ENCODE data around the gene FUT8. TPM values are rescaled to one million over a fixed set of nuclear protein-coding genes. Genes with fewer than 3 reads are reported as not detected.

Gene FUT8
- total RNA-seq, 1 donor from 2014 or later, result 3.8 TPM

DNA sequence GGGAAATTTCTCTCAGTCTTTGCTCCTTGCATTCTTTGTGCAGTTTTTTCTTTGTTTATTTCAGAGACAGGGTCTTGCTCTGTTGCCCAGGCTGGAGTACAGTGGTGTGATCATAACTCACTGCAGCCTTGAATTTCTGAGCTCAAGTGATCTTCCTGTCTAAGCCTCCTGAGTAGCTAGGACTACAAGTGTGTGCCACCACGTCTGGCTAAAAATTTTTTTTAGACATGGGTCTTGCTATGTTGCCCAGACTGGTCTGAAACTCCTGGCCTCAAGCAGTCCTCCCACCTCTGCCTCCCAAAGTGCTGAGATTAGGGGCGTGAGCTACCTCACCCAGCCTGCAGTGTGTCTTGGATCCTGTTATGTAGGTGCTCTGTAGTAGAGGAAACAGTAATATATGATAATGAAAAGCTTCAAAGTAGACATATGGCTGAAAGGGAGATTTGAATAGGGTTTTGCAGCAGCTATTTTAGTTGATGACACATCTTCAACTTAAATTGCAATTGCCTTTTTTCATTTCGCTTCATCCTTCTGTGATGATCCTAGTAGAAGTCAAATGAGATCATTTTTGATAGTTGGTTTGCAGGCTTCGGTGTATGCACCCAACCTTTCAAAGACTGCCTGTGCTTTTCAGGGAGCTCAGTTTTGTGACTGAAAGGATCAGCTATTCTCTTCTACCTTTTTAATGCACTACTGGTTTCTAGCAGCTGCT lies 75.4 kb downstream of the FUT8 start:
- DNase-seq (ENCODE audit: low spot score) (no peak), ATAC-seq (no peak)

DNA sequence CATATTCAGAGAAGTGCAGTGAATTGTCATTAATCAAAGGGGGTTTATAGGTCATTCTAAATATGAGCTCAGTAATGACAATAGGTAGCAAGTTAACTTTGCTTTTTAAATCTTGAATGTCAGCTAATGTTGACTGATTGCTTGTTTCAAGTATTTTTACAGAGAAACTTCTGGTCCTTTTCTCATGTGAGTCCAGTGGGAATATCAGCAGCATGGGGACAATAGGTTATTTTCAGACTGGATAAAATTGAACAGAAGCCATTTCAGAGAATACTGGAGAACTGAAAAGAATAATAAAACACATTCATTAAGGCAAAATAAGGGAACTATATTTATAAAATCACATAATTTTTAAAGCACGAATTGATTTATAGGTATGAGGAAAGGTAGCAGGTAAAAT lies 78.7 kb downstream of the FUT8 start:
- DNase-seq (ENCODE audit: low spot score) (no peak), ATAC-seq (no peak)

GRCh38 chr14:65492266-65492665 lies 79.7 kb downstream of the FUT8 start:
- no peak for ATAC-seq
- DNase-seq (ENCODE audit: low spot score), result no peak

DNA sequence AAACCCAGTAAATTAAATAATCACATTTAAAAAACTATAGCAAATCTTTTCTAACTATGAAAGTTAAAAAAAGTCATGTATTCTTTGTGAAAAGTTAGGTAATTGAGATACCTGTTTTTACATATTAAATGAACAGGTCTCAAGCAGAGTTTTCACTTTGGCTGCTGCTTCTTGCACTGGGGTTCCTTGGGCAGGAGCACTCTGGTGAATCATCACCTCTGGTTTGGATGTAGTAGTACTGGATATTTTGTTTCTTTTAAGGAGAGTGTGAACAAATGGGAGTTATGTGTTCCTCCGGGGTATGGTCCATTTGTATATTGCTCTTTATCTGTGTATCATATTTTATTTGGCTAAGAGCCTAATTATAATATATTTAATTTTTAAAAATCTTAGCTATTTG lies 82.7 kb downstream of the FUT8 start:
- no peak for DNase-seq (ENCODE audit: low spot score)
- no peak for ATAC-seq

- DNase-seq (ENCODE audit: low spot score), result no peak
- ATAC-seq, result no peak
Observed at GRCh38 chr14:65496178-65496993, 83.9 kb downstream of the FUT8 start.

- ATAC-seq (no peak), DNase-seq (ENCODE audit: low spot score) (no peak)
Observed at GRCh38 chr14:65499138-65499537, 86.6 kb downstream of the FUT8 start.

GRCh38 chr14:65500075-65500474 lies 87.5 kb downstream of the FUT8 start:
- no peak for DNase-seq (ENCODE audit: low spot score)
- no peak for ATAC-seq

DNA sequence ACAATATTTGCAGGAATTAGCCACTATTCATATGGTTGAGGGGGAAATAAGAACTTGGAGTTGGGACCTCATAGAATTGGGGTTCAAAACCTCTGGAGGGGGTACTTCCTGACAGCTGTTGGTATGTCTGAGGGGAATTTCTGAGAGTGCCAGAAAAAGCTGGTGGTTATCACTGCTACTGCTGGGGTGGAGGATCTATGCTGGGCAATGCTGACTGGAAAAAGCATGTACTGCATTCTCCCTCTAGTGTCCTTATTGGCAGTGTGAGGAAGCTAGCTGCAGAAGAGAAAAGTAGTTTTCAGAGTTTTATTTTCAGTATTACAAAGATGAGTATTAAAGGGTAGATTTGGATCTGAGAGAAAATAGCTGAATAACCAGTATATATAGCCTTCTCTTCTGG lies 88.8 kb downstream of the FUT8 start:
- DNase-seq (ENCODE audit: low spot score) (no peak), ATAC-seq (no peak)

- DNase-seq (ENCODE audit: low spot score) (no peak), ATAC-seq (no peak)
Observed at GRCh38 chr14:65502676-65503124, 90.2 kb downstream of the FUT8 start.

GRCh38 chr14:65503771-65504170 lies 91.2 kb downstream of the FUT8 start:
- DNase-seq (ENCODE audit: low spot score) (no peak), ATAC-seq (no peak)

- DNase-seq (ENCODE audit: low spot score), result no peak
- ATAC-seq, result no peak
Observed at GRCh38 chr14:65506801-65507200, 94.3 kb downstream of the FUT8 start.

DNA sequence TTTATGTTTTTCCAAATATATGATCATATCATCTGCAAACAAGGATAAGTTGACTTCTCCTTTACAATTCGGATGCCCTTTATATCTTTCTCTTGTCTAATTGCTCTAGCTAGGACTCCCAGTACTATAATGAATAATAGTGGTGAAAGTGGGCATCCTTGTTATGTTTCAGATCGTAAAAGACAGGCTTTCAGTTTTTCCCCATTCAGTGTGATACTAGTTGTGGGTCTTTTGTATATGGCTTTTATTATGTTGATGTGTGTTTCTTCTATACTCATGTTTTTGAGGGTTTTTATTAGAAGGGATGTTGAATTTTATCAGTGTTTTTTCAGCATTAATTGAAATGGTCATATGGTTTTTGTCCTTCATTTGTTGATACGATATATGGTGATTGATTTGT lies 97.3 kb downstream of the FUT8 start:
- ATAC-seq, result no peak
- DNase-seq (ENCODE audit: low spot score), result no peak

DNA sequence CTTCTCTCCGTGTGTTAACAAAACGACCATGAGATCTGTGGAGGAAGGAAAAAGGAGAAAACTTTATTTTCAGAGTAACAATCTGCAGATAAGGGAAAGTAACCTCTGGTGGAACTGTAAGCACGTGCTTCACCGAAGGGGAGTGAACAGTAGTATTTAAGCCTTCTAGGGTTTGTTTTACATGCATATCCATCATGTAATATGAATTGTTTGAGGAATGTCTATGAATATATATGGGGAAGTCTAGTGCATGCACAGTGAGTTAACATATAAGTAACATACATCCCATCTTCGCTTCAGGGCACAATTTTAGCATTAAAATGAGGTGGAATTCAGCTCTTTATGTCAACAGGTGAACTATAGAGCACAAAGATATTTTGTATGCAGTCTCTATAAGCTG lies 101.1 kb downstream of the FUT8 start:
- no peak for DNase-seq (ENCODE audit: low spot score)
- no peak for ATAC-seq

DNA sequence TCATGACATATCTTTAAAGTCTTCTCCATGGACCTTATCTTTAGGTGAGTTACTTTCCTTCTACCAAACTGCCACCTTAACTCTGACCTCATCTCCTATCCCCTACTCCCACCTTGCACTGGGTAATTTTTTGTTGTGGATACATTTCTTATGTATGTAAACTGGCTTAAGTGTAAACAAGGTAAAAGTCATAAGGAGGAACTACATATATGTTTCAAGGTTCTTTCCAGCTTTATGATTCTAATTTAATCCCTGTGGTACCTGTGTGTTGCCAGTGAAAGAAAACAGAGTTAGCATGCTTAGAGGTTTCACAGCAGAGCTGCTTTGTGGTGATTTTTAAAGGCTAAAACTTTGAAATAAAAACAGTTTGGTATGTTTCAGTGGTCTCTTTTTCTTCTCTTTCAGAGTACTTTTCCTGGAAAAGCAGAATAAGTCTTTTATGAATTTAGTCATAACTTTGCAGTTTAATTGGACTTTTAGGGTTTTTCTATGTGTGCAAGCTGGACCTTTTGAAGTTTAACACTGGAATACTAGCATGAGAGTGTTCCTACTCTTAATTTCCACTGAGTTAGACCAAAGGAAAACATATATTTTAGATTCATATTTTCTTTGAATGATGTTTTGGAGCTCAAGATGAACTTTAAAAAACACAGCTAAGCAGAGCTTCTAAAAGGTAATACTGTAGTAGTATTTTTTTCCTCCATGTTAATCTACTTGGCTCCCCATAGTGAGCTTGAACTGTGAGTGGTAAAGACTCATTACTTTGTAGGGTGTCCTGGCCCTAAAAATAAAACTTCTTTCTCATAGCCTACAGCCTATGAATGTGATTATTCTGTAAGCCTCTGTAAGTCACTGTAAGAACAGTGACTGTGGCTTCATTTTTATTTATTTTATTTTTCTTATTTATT lies 105.4 kb downstream of the FUT8 start:
- ATAC-seq, result no peak
- no peak for DNase-seq (ENCODE audit: low spot score)

- ATAC-seq, result no peak
- no peak for DNase-seq (ENCODE audit: low spot score)
Observed at GRCh38 chr14:65528069-65528468, 115.5 kb downstream of the FUT8 start.

- no peak for ATAC-seq
- no peak for DNase-seq (ENCODE audit: low spot score)
Observed at GRCh38 chr14:65531148-65531547, 118.6 kb downstream of the FUT8 start.

- no peak for ATAC-seq
- DNase-seq (ENCODE audit: low spot score), result no peak
Observed at GRCh38 chr14:65533736-65534404, 121.3 kb downstream of the FUT8 start.

- no peak for ATAC-seq
- DNase-seq (ENCODE audit: low spot score), result no peak
Observed at GRCh38 chr14:65536781-65537423, 124.4 kb downstream of the FUT8 start.

- ATAC-seq (no peak), DNase-seq (ENCODE audit: low spot score) (no peak)
Observed at GRCh38 chr14:65548878-65549277, 136.3 kb downstream of the FUT8 start.

- no peak for ATAC-seq
Observed at GRCh38 chr14:65549429-65549828, 136.9 kb downstream of the FUT8 start.

More at GRCh38 chr14:65549429-65549828, 136.9 kb downstream of the FUT8 start:
- no peak for DNase-seq (ENCODE audit: low spot score)

All from left lobe of liver (tissue), 2 donors.